Measurements from ENCODE around the gene CHFR.

The CHFR gene

GRCh38 chr12:132789099-132789471, 98.3 kb downstream of the CHFR start:
- DNase-seq (ENCODE audit: low read depth): no peak
- H3K4me3 ChIP-seq (ENCODE audit: low read length): no peak overlapping the region
- TF ChIP-seq, protein P1, sequence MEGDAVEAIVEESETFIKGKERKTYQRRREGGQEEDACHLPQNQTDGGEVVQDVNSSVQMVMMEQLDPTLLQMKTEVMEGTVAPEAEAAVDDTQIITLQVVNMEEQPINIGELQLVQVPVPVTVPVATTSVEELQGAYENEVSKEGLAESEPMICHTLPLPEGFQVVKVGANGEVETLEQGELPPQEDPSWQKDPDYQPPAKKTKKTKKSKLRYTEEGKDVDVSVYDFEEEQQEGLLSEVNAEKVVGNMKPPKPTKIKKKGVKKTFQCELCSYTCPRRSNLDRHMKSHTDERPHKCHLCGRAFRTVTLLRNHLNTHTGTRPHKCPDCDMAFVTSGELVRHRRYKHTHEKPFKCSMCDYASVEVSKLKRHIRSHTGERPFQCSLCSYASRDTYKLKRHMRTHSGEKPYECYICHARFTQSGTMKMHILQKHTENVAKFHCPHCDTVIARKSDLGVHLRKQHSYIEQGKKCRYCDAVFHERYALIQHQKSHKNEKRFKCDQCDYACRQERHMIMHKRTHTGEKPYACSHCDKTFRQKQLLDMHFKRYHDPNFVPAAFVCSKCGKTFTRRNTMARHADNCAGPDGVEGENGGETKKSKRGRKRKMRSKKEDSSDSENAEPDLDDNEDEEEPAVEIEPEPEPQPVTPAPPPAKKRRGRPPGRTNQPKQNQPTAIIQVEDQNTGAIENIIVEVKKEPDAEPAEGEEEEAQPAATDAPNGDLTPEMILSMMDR (conservative IDR thresholded peaks at IDR 0.05; ENCODE audit: low read length): no peak

GRCh38 chr12:132788375-132789098, 98.9 kb downstream of the CHFR start:
- TF ChIP-seq, protein P1 (conservative IDR thresholded peaks at IDR 0.05; ENCODE audit: low read length): no peak
- no peak for DNase-seq (ENCODE audit: low read depth)

GRCh38 chr12:132787877-132788276, 99.5 kb downstream of the CHFR start:
- no peak for DNase-seq (ENCODE audit: low read depth)
- TF ChIP-seq, protein P1 (conservative IDR thresholded peaks at IDR 0.05; ENCODE audit: low read length): no peak
- H3K4me3 ChIP-seq (ENCODE audit: low read length): no peak overlapping the region

More at GRCh38 chr12:132788375-132789098, 98.9 kb downstream of the CHFR start:
- no peak overlapping the region for H3K4me3 ChIP-seq (ENCODE audit: low read length)

- no peak for DNase-seq (ENCODE audit: low read depth)
- TF ChIP-seq, protein P1 (conservative IDR thresholded peaks at IDR 0.05; ENCODE audit: low read length): no peak
- H3K4me3 ChIP-seq (ENCODE audit: low read length): no peak overlapping the region
Measured at GRCh38 chr12:132786192-132786591, 101.2 kb downstream of the CHFR start.

- TF ChIP-seq, protein P1 (conservative IDR thresholded peaks at IDR 0.05; ENCODE audit: low read length): no peak
- DNase-seq (ENCODE audit: low read depth): no peak
- no peak overlapping the region for H3K4me3 ChIP-seq (ENCODE audit: low read length)
Measured at GRCh38 chr12:132784580-132784979, 102.8 kb downstream of the CHFR start.

- TF ChIP-seq, protein P1 (conservative IDR thresholded peaks at IDR 0.05; ENCODE audit: low read length): no peak
- no peak overlapping the region for H3K4me3 ChIP-seq (ENCODE audit: low read length)
- no peak for DNase-seq (ENCODE audit: low read depth)
Measured at GRCh38 chr12:132783917-132784531, 103.4 kb downstream of the CHFR start.

Data from AG10803 (cell line).